ENCODE measurements around the gene SPATA13.
"Not testable (repeated sequence)": the region's sequence is repeated elsewhere in the genome, so short reads cannot be mapped to it uniquely, and the experiment has no call there.

SPATA13 gene

GRCh38 chr13:24160458-24161009 lies at the start of gene SPATA13:
TSS of gene SPATA13 (plus strand) at chr13:24160720. CDS start at chr13:24222930, 62,210 bp downstream.
- H3K36me3 ChIP-seq (ENCODE audit: control insufficient read depth in 1 of 2, insufficient read depth in 2 of 2, low read length in 2 of 2): peaks cover 0 to 8% of the 10 kb centered on the region in 2 donors
- no peaks in the 10 kb centered on the region for H3K27me3 ChIP-seq (ENCODE audit: control insufficient read depth in 1 of 2, insufficient read depth in 2 of 2, low read length in 2 of 2)
- H3K4me1 ChIP-seq (ENCODE audit: control insufficient read depth in 1 of 2, insufficient read depth in 2 of 2, low read length in 2 of 2): peaks cover 16 to 17% of the 10 kb centered on the region in 2 donors
- H3K9me3 ChIP-seq (ENCODE audit: control insufficient read depth in 1 of 2, low read length in 2 of 2): no peaks in the 10 kb centered on the region
- peak within 1 kb of the TSS; percentile 85 to 89 for H3K4me3 ChIP-seq (ENCODE audit: low read depth in 1 of 2, low read length in 2 of 2)
- peak within 1 kb of the TSS; percentile 75 for H3K27ac ChIP-seq (ENCODE audit: low read depth, low read length)
- peak within 1 kb of the TSS; percentile 81 to 92 for H3K9ac ChIP-seq (ENCODE audit: low read depth in 1 of 2, low read length in 2 of 2)

DNA sequence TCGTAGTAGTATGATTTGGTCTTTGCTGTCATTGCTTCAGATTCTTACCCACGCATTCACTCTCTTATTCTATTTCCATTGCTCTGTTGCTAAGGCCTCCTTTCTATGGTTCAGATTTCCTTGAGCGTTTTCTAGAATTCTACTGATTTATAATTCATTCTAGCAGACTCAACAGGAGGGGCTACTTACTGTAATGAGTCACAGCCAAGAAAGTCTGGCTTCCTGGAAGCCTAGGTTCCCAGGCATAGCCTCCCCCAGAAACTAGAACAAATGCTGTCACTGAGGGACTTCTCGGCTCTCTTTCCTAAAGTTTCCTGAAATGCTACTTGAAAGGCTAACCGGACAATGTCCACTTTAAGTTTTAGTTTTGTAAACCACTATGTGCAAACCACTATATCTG lies 47.7 kb upstream of the SPATA13 start:
- Histone ChIP-seq H3K9ac (ENCODE audit: low read depth in 1 of 2, low read length in 2 of 2) (no peak overlapping the region), H3K4me3 (ENCODE audit: low read depth in 1 of 2, low read length in 2 of 2) (no peak overlapping the region), H3K27ac (ENCODE audit: low read depth, low read length) (no peak overlapping the region), H3K4me1 (ENCODE audit: control insufficient read depth in 1 of 2, insufficient read depth in 2 of 2, low read length in 2 of 2) (no peaks in the 10 kb centered on the region), H3K27me3 (ENCODE audit: control insufficient read depth in 1 of 2, insufficient read depth in 2 of 2, low read length in 2 of 2) (no peaks in the 10 kb centered on the region), H3K9me3 (ENCODE audit: control insufficient read depth in 1 of 2, low read length in 2 of 2) (no peaks in the 10 kb centered on the region), H3K36me3 (ENCODE audit: control insufficient read depth in 1 of 2, insufficient read depth in 2 of 2, low read length in 2 of 2) (no peaks in the 10 kb centered on the region)

GRCh38 chr13:24115671-24116070 lies 44.8 kb upstream of the SPATA13 start:
- Histone ChIP-seq H3K9me3 (ENCODE audit: control insufficient read depth in 1 of 2, low read length in 2 of 2) (no peaks in the 10 kb centered on the region), H3K4me3 (ENCODE audit: low read depth in 1 of 2, low read length in 2 of 2) (no peak overlapping the region), H3K27ac (ENCODE audit: low read depth, low read length) (no peak overlapping the region), H3K9ac (ENCODE audit: low read depth in 1 of 2, low read length in 2 of 2) (no peak overlapping the region), H3K4me1 (ENCODE audit: control insufficient read depth in 1 of 2, insufficient read depth in 2 of 2, low read length in 2 of 2) (peaks cover 0 to 8% of the 10 kb centered on the region in 2 donors), H3K36me3 (ENCODE audit: control insufficient read depth in 1 of 2, insufficient read depth in 2 of 2, low read length in 2 of 2) (no peaks in the 10 kb centered on the region), H3K27me3 (ENCODE audit: control insufficient read depth in 1 of 2, insufficient read depth in 2 of 2, low read length in 2 of 2) (no peaks in the 10 kb centered on the region)

DNA sequence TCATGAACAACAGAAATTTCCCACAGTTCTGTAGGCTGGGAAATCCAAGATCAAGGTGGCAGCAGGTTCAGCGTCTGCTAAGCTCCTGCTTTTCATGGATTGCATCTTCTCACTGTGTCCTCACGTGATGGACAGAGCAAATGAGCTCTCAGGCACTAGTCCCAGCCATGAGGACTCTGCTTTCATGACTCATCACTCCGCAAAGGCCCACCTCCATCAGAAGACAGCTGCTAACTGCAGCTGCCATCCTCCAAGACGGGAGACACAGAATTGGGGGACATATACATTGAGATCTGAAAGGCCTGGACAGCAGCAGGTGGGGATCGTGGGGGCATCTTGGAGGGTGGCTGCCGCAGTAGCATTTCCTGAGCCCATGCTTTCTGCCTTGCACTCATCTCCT lies 44.4 kb upstream of the SPATA13 start:
- H3K9me3 ChIP-seq (ENCODE audit: control insufficient read depth in 1 of 2, low read length in 2 of 2): no peaks in the 10 kb centered on the region
- H3K27ac ChIP-seq (ENCODE audit: low read depth, low read length): no peak overlapping the region
- no peak overlapping the region for H3K4me3 ChIP-seq (ENCODE audit: low read depth in 1 of 2, low read length in 2 of 2)
- no peaks in the 10 kb centered on the region for H3K27me3 ChIP-seq (ENCODE audit: control insufficient read depth in 1 of 2, insufficient read depth in 2 of 2, low read length in 2 of 2)
- H3K9ac ChIP-seq (ENCODE audit: low read depth in 1 of 2, low read length in 2 of 2): no peak overlapping the region
- H3K36me3 ChIP-seq (ENCODE audit: control insufficient read depth in 1 of 2, insufficient read depth in 2 of 2, low read length in 2 of 2): no peaks in the 10 kb centered on the region
- H3K4me1 ChIP-seq (ENCODE audit: control insufficient read depth in 1 of 2, insufficient read depth in 2 of 2, low read length in 2 of 2): peaks cover 0 to 8% of the 10 kb centered on the region in 2 donors

DNA sequence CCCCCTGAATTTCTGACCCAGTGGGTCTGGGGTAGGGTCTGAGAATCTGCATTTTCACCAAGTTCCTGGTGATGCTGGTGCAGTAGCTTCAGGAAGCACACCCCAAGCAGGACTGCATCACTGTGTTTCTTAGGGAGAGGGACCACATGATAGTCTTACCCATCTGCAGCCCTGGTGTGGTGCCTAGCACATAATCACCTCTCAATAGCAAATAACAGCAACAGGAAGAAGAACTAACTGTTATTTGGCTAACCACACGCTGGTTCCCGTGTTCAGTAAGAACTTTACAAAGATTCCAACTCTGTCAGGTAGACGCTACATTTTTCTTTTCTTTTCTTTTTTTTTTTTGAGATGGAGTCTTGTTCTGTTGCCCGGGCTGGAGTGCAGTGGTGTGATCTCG lies 41.9 kb upstream of the SPATA13 start:
- Histone ChIP-seq H3K36me3 (ENCODE audit: control insufficient read depth in 1 of 2, insufficient read depth in 2 of 2, low read length in 2 of 2) (no peaks in the 10 kb centered on the region), H3K4me3 (ENCODE audit: low read depth in 1 of 2, low read length in 2 of 2) (no peak overlapping the region), H3K27me3 (ENCODE audit: control insufficient read depth in 1 of 2, insufficient read depth in 2 of 2, low read length in 2 of 2) (no peaks in the 10 kb centered on the region), H3K4me1 (ENCODE audit: control insufficient read depth in 1 of 2, insufficient read depth in 2 of 2, low read length in 2 of 2) (peaks cover 0 to 8% of the 10 kb centered on the region in 2 donors), H3K9ac (ENCODE audit: low read depth in 1 of 2, low read length in 2 of 2) (no peak overlapping the region), H3K9me3 (ENCODE audit: control insufficient read depth in 1 of 2, low read length in 2 of 2) (no peaks in the 10 kb centered on the region), H3K27ac (ENCODE audit: low read depth, low read length) (no peak overlapping the region)

DNA sequence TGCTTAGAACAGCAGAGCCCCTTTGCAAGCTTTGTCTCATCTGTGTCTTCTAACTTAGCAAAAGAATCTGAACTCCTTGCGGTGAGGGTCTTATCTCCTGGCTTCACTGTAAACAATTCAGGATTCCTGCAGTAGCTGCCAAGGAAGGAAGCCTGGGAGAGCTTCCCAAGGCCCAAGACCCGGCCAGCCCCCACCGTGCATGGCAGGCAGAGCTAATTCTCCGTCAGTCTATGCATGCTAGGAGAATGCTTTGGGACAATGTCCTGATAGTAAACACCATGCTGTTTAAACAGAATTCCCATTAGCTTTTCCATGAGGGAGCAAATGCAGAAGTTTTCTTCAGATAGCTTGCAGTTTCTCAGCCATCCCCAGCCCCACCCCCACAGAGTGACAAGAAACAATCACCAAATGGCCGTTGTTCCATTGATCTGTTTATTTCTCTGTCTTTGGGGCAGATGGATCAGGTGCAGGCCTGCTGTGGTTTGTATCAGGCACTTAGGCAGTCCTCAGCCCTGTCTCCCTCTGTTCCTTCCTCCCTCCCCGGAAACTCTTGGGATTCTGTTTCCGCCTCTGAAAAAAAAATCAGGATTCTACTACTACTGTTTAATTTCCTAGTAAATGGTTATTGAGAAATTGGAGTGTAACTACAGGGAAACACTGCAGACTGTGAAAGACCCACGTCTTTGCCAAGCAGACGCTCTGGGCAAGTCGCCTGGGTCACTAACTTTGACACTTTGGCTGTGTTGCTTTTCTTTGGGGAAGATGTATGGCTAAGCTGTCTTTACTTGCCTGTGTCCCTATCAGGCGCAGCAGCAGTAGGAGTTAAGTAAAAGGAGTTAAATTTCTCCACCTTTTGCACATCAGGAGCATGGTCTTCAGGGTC lies 40.7 kb upstream of the SPATA13 start:
- H3K27ac ChIP-seq (ENCODE audit: low read depth, low read length): no peak overlapping the region
- H3K4me3 ChIP-seq (ENCODE audit: low read depth in 1 of 2, low read length in 2 of 2): no peak overlapping the region
- H3K4me1 ChIP-seq (ENCODE audit: control insufficient read depth in 1 of 2, insufficient read depth in 2 of 2, low read length in 2 of 2): peaks cover 2 to 16% of the 10 kb centered on the region in 2 donors
- no peaks in the 10 kb centered on the region for H3K9me3 ChIP-seq (ENCODE audit: control insufficient read depth in 1 of 2, low read length in 2 of 2)
- H3K27me3 ChIP-seq (ENCODE audit: control insufficient read depth in 1 of 2, insufficient read depth in 2 of 2, low read length in 2 of 2): no peaks in the 10 kb centered on the region
- H3K36me3 ChIP-seq (ENCODE audit: control insufficient read depth in 1 of 2, insufficient read depth in 2 of 2, low read length in 2 of 2): no peaks in the 10 kb centered on the region
- no peak overlapping the region for H3K9ac ChIP-seq (ENCODE audit: low read depth in 1 of 2, low read length in 2 of 2)

DNA sequence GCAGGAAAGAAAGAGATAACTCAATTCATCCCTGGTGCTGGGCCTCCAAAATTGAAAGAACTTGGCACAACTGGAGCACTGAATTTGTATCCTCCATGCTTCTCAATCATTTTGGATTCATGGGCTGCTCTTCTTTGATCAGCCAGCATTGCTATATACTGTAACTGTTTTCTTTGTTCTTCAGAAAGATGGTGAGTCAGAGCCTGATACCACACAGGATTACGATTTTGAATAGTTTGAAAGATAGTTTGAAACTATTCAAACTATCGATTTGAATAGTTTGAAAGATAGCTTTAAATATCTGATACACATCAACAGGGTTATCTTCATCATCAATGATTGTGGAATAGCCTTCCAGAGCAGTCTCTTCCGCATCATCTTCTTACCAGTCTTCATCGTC lies 38.5 kb upstream of the SPATA13 start:
- not testable (repeated sequence) for H3K27ac ChIP-seq (ENCODE audit: low read depth, low read length); H3K9me3 ChIP-seq (ENCODE audit: control insufficient read depth in 1 of 2, low read length in 2 of 2)
- H3K4me1 ChIP-seq (ENCODE audit: control insufficient read depth in 1 of 2, insufficient read depth in 2 of 2, low read length in 2 of 2): peaks cover 16 to 31% of the 10 kb centered on the region in 2 donors

GRCh38 chr13:24122569-24122968 lies 38.0 kb upstream of the SPATA13 start:
- Histone ChIP-seq H3K9me3 (ENCODE audit: control insufficient read depth in 1 of 2, low read length in 2 of 2) (no peaks in the 10 kb centered on the region), H3K27me3 (ENCODE audit: control insufficient read depth in 1 of 2, insufficient read depth in 2 of 2, low read length in 2 of 2) (no peaks in the 10 kb centered on the region), H3K27ac (ENCODE audit: low read depth, low read length) (no peak overlapping the region), H3K4me3 (ENCODE audit: low read depth in 1 of 2, low read length in 2 of 2) (no peak overlapping the region), H3K36me3 (ENCODE audit: control insufficient read depth in 1 of 2, insufficient read depth in 2 of 2, low read length in 2 of 2) (no peaks in the 10 kb centered on the region), H3K9ac (ENCODE audit: low read depth in 1 of 2, low read length in 2 of 2) (no peak overlapping the region), H3K4me1 (ENCODE audit: control insufficient read depth in 1 of 2, insufficient read depth in 2 of 2, low read length in 2 of 2) (peaks cover 20 to 37% of the 10 kb centered on the region in 2 donors)

More for the DNA sequence above, 38.5 kb upstream of the SPATA13 start:
- not testable (repeated sequence) for H3K9ac ChIP-seq (ENCODE audit: low read depth in 1 of 2, low read length in 2 of 2); H3K4me3 ChIP-seq (ENCODE audit: low read depth in 1 of 2, low read length in 2 of 2); H3K27me3 ChIP-seq (ENCODE audit: control insufficient read depth in 1 of 2, insufficient read depth in 2 of 2, low read length in 2 of 2); H3K36me3 ChIP-seq (ENCODE audit: control insufficient read depth in 1 of 2, insufficient read depth in 2 of 2, low read length in 2 of 2)

DNA sequence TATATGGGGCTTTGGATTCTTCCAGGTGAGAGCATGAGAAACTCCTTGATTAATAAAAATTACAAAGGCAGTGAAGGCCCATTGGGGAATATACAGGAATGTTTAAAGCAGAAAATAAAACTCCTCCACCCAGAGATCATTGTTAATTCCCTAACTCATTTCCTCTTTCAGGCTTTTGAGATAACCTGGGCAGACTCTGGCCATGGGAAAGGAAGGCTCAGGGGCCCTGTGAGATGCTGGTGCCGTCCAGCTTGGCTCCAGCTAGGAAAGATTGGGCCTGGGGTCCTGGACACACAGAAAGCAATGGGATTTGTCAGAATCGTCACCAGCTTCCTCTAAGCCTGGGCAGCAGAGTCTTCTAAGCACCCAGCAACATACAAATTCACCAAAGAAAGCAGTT lies 36.8 kb upstream of the SPATA13 start:
- H3K9ac ChIP-seq (ENCODE audit: low read depth in 1 of 2, low read length in 2 of 2): no peak overlapping the region

DNA sequence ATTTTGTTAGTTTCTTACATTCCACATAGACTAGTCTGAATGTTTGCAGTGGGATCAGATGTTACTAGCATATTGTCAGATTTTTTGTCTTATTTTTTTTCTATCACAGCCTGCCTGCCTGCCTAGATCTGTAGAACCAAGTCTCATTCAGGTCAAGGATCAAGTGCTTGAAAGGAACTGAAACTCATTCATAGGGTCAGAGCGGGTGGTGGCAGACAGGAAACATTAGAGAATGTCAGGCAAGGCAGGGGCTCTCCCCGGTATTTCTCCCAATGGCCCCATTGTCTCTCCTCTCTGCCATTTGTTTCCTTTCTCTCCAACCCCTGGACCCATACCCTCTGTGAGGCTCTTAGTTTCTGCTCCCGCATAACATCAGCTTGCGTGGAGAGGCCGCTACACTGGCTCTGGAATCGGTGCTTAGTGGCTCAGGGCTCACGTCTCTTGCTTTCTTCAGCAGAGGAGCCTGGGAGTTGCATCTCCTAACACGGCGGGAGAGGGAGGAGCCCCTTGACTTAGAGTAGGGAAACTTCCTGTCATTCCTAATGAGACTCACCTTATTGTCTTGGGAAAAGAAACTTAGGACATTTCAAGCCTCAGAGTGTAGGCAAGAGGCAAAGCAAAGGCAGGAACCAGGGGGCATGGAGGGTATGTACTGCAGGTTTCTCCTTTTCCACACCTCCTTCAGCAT lies 35.6 kb upstream of the SPATA13 start:
- no peaks in the 10 kb centered on the region for H3K9me3 ChIP-seq (ENCODE audit: control insufficient read depth in 1 of 2, low read length in 2 of 2)
- H3K9ac ChIP-seq (ENCODE audit: low read depth in 1 of 2, low read length in 2 of 2): no peak overlapping the region
- no peak overlapping the region for H3K4me3 ChIP-seq (ENCODE audit: low read depth in 1 of 2, low read length in 2 of 2)
- no peak overlapping the region for H3K27ac ChIP-seq (ENCODE audit: low read depth, low read length)
- peaks cover 25 to 48% of the 10 kb centered on the region in 2 donors for H3K4me1 ChIP-seq (ENCODE audit: control insufficient read depth in 1 of 2, insufficient read depth in 2 of 2, low read length in 2 of 2)
- no peaks in the 10 kb centered on the region for H3K27me3 ChIP-seq (ENCODE audit: control insufficient read depth in 1 of 2, insufficient read depth in 2 of 2, low read length in 2 of 2)
- no peaks in the 10 kb centered on the region for H3K36me3 ChIP-seq (ENCODE audit: control insufficient read depth in 1 of 2, insufficient read depth in 2 of 2, low read length in 2 of 2)

More for the DNA sequence above, 36.8 kb upstream of the SPATA13 start:
- Histone ChIP-seq H3K27ac (ENCODE audit: low read depth, low read length) (no peak overlapping the region), H3K36me3 (ENCODE audit: control insufficient read depth in 1 of 2, insufficient read depth in 2 of 2, low read length in 2 of 2) (no peaks in the 10 kb centered on the region), H3K9me3 (ENCODE audit: control insufficient read depth in 1 of 2, low read length in 2 of 2) (no peaks in the 10 kb centered on the region), H3K4me1 (ENCODE audit: control insufficient read depth in 1 of 2, insufficient read depth in 2 of 2, low read length in 2 of 2) (peaks cover 20 to 44% of the 10 kb centered on the region in 2 donors), H3K4me3 (ENCODE audit: low read depth in 1 of 2, low read length in 2 of 2) (no peak overlapping the region), H3K27me3 (ENCODE audit: control insufficient read depth in 1 of 2, insufficient read depth in 2 of 2, low read length in 2 of 2) (no peaks in the 10 kb centered on the region)
